Body of pancreas (tissue), 4 donors: ENCODE measurements around the gene ST3GAL4.

Experiments used
- POLR2A ChIP-seq, 3 donors: fragments of 450-650 bp; IDR thresholded peaks; one replicate each; pipeline ENCODE4 v1.6.1; 2016; ENCODE audit warnings: antibody characterized with exemption in 3 of 3, mild to moderate bottlenecking in 2 of 3
- TF ChIP-seq, protein P1 (sequence below), 7 experiments: fragments of 450-650 bp in 4 of 7; fragments of 200-600 bp in 3 of 7; sonication (generic) in 3 of 7; IDR thresholded peaks; one replicate each; pipeline ENCODE4 v1.5.1; 2016 to 2019; ENCODE audit warnings: antibody characterized with exemption in 7 of 7

DNA sequence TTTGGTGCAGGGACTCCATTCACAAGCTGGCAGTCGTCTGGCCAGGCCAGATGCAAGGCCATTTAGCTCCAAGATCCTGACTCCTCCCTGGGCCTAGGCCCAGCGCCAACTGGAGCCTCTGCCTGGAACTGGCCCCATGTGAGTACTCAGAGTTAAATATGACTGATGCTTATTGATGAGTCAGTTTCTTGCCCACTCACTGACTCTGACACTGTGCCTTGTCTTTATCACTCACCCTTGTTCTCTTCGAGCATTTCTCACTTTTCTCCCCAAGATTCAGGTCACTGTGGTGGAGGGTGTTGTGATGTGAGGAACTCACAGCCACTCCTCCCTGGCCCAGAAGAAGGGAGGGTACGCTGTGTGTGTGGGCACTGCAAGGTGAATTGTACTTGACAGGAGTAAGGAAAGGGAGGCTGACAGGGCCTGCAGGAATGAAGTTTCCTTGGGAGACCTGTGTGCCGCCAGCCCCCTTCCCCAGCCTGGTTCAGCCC, 23.2 kb upstream of the ST3GAL4 start:
- TF ChIP-seq, protein P1, sequence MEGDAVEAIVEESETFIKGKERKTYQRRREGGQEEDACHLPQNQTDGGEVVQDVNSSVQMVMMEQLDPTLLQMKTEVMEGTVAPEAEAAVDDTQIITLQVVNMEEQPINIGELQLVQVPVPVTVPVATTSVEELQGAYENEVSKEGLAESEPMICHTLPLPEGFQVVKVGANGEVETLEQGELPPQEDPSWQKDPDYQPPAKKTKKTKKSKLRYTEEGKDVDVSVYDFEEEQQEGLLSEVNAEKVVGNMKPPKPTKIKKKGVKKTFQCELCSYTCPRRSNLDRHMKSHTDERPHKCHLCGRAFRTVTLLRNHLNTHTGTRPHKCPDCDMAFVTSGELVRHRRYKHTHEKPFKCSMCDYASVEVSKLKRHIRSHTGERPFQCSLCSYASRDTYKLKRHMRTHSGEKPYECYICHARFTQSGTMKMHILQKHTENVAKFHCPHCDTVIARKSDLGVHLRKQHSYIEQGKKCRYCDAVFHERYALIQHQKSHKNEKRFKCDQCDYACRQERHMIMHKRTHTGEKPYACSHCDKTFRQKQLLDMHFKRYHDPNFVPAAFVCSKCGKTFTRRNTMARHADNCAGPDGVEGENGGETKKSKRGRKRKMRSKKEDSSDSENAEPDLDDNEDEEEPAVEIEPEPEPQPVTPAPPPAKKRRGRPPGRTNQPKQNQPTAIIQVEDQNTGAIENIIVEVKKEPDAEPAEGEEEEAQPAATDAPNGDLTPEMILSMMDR (IDR thresholded peaks at IDR 0.05) = no peak
- TF ChIP-seq POLR2A (IDR thresholded peaks at IDR 0.05) = no peak
